ENCODE data around the gene DAAM2. TPM values are rescaled to one million over a fixed set of nuclear protein-coding genes. Genes with fewer than 3 reads are reported as not detected.

The DAAM2 gene
- total RNA-seq, 4 donors from 2014 or later = 200 to 373 (median 270) TPM

GRCh38 chr6:39910744-39911143, 118.6 kb downstream of the DAAM2 start:
- Histone ChIP-seq H3K4me3 (no peak overlapping the region), H3K9me3 (no peaks in the 10 kb centered on the region), H3K27me3 (no peaks in the 10 kb centered on the region), H3K36me3 (peaks cover 0 to 91% of the 10 kb centered on the region in 2 donors), H3K27ac (no peak overlapping the region), H3K4me1 (no peaks in the 10 kb centered on the region)
- 89 to 100% methylated on average over 1 of the region's 2 CpGs for WGBS, 2 donors (ENCODE audit: low coverage in 1 of 2)
- no peak for ATAC-seq
- TF ChIP-seq EP300 (IDR thresholded peaks at IDR 0.05) (no peak), POLR2AphosphoS5 (IDR thresholded peaks at IDR 0.05) (no peak), POLR2A (IDR thresholded peaks at IDR 0.05) (no peak)
- TF ChIP-seq, protein P1, sequence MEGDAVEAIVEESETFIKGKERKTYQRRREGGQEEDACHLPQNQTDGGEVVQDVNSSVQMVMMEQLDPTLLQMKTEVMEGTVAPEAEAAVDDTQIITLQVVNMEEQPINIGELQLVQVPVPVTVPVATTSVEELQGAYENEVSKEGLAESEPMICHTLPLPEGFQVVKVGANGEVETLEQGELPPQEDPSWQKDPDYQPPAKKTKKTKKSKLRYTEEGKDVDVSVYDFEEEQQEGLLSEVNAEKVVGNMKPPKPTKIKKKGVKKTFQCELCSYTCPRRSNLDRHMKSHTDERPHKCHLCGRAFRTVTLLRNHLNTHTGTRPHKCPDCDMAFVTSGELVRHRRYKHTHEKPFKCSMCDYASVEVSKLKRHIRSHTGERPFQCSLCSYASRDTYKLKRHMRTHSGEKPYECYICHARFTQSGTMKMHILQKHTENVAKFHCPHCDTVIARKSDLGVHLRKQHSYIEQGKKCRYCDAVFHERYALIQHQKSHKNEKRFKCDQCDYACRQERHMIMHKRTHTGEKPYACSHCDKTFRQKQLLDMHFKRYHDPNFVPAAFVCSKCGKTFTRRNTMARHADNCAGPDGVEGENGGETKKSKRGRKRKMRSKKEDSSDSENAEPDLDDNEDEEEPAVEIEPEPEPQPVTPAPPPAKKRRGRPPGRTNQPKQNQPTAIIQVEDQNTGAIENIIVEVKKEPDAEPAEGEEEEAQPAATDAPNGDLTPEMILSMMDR (IDR thresholded peaks at IDR 0.05) = no peak

DNA sequence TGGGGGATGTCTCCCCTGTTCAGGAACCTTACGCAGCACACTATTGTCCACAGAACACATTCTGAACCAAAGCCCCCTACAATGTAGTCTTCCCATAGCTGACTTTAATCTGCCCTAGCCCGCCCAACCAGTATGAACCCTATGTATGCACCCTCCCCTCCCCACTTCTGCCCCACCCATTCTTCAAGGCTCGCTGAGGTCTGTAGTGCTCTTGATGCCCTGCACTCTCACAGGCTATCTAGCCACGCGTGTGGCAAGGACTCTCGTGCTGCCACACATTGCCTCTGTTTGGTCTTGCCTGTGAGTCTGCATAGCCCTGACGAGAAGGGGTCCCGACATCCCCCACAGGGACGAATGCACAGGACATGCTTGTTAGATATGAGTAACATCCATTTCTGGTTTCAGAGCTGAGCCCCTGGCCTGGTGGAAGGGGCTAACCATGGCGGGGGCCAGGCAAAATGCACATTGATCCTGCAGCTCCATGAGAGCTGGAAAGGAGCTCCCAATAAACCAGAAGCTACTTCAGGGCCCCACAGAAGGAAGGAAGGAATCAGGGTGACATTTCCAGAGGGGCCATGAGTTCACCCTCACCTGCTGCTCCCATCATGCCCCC, 119.4 kb downstream of the DAAM2 start:
- H3K27me3 ChIP-seq = no peaks in the 10 kb centered on the region
- H3K36me3 ChIP-seq = peaks cover 0 to 91% of the 10 kb centered on the region in 2 donors
- no peaks in the 10 kb centered on the region for H3K4me1 ChIP-seq
- no peak for TF ChIP-seq POLR2AphosphoS5 (IDR thresholded peaks at IDR 0.05)
- TF ChIP-seq POLR2A (IDR thresholded peaks at IDR 0.05) = no peak
- TF ChIP-seq, protein P1 (IDR thresholded peaks at IDR 0.05) = no peak
- TF ChIP-seq EP300 (IDR thresholded peaks at IDR 0.05) = no peak
- no peak overlapping the region for H3K27ac ChIP-seq
- WGBS, 2 donors (ENCODE audit: low coverage in 1 of 2) = 95 to 100% methylated on average over 1 to 3 of the region's 10 CpGs
- no peak for ATAC-seq
- no peaks in the 10 kb centered on the region for H3K9me3 ChIP-seq
- no peak overlapping the region for H3K4me3 ChIP-seq

- WGBS, 2 donors (ENCODE audit: low coverage in 1 of 2) = no CpG with 5 or more reads among the region's 4 CpGs
- peaks cover 0 to 95% of the 10 kb centered on the region in 2 donors for H3K36me3 ChIP-seq
- ATAC-seq = no peak
- no peaks in the 10 kb centered on the region for H3K9me3 ChIP-seq
- H3K4me1 ChIP-seq = no peaks in the 10 kb centered on the region
- H3K4me3 ChIP-seq = no peak overlapping the region
- no peaks in the 10 kb centered on the region for H3K27me3 ChIP-seq
- no peak overlapping the region for H3K27ac ChIP-seq
- TF ChIP-seq, protein P1 (IDR thresholded peaks at IDR 0.05) = no peak
- TF ChIP-seq POLR2AphosphoS5 (IDR thresholded peaks at IDR 0.05) (no peak), POLR2A (IDR thresholded peaks at IDR 0.05) (no peak), EP300 (IDR thresholded peaks at IDR 0.05) (no peak)
Observed at GRCh38 chr6:39912446-39912845, 120.3 kb downstream of the DAAM2 start.

DNA sequence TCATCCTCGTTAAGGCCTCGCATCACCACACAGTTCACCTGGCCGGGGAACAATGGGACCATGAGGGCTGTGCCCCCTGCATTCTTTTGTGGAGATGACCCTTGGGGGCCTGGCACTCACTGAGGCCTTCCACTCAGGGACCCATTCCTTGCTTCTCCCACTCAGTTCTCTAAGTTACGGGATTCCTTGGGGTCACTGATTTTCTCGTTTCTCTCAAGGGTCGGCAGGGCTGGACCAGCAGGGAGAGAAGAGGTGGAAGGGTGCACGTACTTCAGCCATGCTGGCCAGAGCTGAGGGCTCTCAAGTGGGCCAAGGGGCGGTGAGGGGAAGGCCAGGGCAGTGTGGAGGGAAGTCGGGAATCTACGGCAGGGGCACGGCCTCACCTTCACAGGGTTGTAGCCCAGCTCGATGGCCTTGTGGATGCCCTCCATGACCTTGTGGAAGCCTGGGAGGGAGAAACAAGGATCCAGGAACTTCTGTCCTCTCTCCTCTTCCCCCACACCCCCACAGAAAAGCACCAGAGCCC, 121.3 kb downstream of the DAAM2 start:
- H3K36me3 ChIP-seq = peaks cover 0 to 96% of the 10 kb centered on the region in 2 donors

More for the DNA sequence above, 121.3 kb downstream of the DAAM2 start:
- Histone ChIP-seq H3K4me1 (no peaks in the 10 kb centered on the region), H3K9me3 (no peaks in the 10 kb centered on the region), H3K27ac (no peak overlapping the region), H3K4me3 (no peak overlapping the region), H3K27me3 (no peaks in the 10 kb centered on the region)
- 88 to 98% methylated on average over 3 to 6 of the region's 12 CpGs for WGBS, 2 donors (ENCODE audit: low coverage in 1 of 2)
- no peak for ATAC-seq
- TF ChIP-seq EP300 (IDR thresholded peaks at IDR 0.05) = no peak
- no peak for TF ChIP-seq POLR2A (IDR thresholded peaks at IDR 0.05)
- TF ChIP-seq, protein P1 (IDR thresholded peaks at IDR 0.05) = no peak
- TF ChIP-seq POLR2AphosphoS5 (IDR thresholded peaks at IDR 0.05) = no peak
